T47D (cell line): Measurements from ENCODE around the gene GNB3.

Experiments used
- DNase-seq, 2 experiments: peaks; one replicate each; pipeline versions ENCODE4 v3.0.0 to v3.0.0-alpha.2; 2011 to 2012; ENCODE audit warnings: low read depth in 1 of 2, low spot score in 1 of 2
- JUND ChIP-seq: IDR thresholded peaks from 2 replicates; pipeline ENCODE4 v1.6.1; 2012; ENCODE audit warnings: low read depth
- in situ Hi-C: cut with HindIII; loops from 2 replicates; pipeline ENCODE4 v1.10.0; 2016; ENCODE audit warnings: low sequenced_read_pairs, low pct_unique_long_range_greater_than_20kb

GNB3 gene

DNA sequence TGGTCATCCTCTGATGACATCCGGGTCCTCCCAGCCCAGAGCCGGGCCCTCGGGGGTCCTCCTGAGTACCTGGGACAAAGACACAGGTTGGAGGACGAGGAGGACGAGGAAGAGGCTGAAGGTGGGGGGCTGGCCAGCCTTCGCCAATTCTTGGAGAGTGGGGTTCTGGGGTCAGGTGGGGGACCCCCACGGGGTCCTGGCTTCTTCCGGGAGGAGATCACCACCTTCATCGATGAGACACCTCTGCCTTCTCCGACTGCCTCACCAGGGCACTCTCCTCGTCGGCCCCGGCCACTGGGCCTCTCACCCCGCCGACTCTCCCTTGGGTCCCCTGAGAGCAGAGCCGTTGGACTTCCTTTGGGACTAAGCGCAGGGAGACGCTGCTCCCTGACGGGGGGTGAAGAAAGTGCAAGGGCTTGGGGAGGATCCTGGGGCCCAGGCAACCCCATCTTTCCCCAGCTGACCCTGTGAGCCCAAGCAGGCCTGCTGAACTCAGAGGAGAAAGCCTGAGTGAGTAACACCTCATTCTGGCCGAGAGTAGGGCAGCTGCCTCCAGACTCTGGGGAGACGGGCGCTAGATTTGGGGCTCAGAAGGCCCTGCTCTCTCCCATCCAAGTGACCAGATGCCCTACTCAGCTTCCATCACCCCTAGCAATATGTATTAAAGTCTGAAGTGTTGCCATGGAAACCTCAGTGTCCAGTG, 13.8 kb upstream of the GNB3 start:
- DNase-seq: no peak
- in situ Hi-C loops: no loop called here
- no peak for TF ChIP-seq JUND

- no peak for TF ChIP-seq JUND
- in situ Hi-C loops: no loop called here
Observed at GRCh38 chr12:6827437-6827911, 13.3 kb upstream of the GNB3 start.

DNA sequence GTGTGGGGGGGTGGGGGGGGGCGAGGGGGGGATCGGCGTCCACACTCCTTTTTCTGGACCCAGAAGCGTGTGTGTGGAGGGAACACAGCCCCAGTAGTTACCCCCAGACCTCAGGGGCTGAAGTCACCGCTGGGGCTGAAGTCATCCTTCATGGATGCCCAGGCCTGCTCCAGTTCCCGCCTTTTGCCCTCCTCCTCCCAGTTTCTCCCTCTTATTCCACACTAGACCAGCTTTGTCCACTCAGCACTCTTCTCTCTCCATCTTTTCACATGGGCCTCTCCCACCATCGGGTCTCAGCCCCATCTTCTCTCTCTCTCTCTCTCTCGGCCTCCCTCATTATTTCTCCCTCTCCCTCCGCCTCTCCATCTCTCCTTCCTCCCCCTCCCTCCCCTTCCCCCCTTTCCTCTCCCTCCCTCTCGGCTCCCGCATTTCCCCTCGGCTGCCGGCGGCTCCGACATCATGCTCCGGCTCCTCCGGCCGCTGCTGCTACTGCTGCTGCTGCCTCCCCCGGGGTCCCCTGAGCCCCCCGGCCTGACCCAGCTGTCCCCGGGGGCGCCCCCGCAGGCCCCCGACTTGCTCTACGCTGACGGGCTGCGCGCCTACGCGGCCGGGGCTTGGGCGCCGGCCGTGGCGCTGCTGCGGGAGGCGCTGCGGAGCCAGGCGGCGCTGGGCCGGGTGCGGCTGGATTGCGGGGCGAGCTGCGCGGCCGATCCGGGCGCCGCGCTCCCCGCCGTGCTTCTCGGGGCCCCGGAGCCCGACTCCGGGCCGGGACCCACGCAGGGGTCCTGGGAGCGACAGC, 12.5 kb upstream of the GNB3 start, which contains the start of gene P3H3:
Gene P3H3 (plus strand): TSS at position 426 of the 799 bp plus-strand sequence. CDS start 34 bp downstream, at position 460.
- DNase-seq: no peak
- no peak for TF ChIP-seq JUND
- in situ Hi-C loops: no loop called here

More at GRCh38 chr12:6827437-6827911, 13.3 kb upstream of the GNB3 start:
- DNase-seq: peak in 1 of 2 experiments; percentile 54

- TF ChIP-seq JUND: no peak
- in situ Hi-C loops: no loop called here
- no peak for DNase-seq
Observed at GRCh38 chr12:6828781-6829535, 11.8 kb upstream of the GNB3 start.

DNA sequence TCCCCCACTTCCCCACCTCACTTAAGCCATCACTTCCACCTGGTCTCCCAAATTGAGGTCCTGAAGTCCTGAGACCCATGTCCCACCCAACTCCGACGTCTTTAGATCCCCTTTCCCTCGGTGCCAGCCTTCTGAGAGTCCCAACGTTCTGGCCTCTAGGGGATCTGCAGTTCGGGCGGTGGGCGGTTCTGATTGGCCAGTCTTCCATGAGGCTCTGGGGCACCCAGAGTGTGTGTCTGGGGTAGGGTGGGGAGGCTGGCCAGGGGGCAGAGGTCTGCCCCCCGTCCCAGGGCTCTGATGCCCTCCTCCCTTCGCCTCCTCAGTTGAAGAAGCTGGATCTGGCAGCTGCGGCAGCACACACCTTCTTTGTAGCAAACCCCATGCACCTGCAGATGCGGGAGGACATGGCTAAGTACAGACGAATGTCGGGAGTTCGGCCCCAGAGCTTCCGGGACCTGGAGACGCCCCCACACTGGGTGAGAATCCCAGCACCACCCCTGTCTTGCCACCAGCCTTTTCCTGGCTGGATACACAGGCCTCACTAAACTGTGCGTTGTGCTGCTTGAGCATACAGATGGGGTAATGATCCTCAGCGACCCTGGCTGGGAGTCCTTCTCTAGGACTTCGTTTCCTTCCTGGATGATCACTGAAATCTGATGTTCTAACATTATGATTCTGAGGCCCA, 11.0 kb upstream of the GNB3 start:
- in situ Hi-C loops: no loop called here
- TF ChIP-seq JUND: no peak
- DNase-seq: no peak

GRCh38 chr12:6830286-6830890, 10.3 kb upstream of the GNB3 start:
- in situ Hi-C loops: no loop called here
- no peak for TF ChIP-seq JUND
- no peak for DNase-seq

DNA sequence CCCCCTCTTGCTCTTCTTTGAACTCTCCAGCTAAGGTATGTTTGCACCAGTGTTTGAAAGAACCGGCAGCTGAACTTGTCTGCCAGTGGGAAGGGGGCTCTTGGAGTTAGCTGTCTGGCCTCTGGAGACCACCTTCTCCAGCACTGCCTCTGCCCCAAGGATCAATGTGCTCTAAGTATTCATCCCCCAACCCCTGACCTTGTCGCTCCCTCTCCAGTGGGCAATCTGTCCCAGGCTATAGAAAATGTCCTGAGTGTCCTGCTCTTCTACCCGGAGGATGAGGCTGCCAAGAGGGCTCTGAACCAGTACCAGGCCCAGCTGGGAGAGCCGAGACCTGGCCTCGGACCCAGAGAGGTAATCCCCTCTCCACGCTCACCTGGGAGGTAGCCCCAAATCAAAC, 9.7 kb upstream of the GNB3 start:
- no peak for TF ChIP-seq JUND
- DNase-seq: no peak
- in situ Hi-C loops: no loop called here

- in situ Hi-C loops: no loop called here
- no peak for TF ChIP-seq JUND
Observed at GRCh38 chr12:6831450-6831995, 9.2 kb upstream of the GNB3 start.

DNA sequence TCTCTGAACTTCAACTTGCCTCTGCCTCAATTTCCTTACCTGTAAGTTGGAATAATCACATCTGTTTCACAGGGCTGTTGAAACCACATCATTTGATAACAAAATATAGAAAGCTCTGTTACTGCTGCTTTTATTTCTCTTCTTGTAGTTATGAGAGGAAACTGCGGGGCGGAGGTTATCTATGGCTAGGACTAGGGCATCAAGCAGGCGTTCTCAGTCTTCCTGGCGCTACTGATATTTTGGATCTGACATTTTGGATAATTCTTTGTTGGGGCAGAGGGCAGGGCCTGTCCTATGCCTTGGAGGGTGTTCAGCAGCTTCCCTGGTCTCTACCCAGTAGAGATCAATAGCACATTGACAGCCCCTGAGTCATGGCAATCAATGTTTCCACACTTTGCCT, 8.6 kb upstream of the GNB3 start:
- no peak for DNase-seq
- in situ Hi-C loops: no loop called here
- TF ChIP-seq JUND: no peak

More at GRCh38 chr12:6831450-6831995, 9.2 kb upstream of the GNB3 start:
- DNase-seq: no peak

- in situ Hi-C loops: no loop called here
- no peak for TF ChIP-seq JUND
- DNase-seq: no peak
Observed at GRCh38 chr12:6833189-6833890, 7.4 kb upstream of the GNB3 start.

DNA sequence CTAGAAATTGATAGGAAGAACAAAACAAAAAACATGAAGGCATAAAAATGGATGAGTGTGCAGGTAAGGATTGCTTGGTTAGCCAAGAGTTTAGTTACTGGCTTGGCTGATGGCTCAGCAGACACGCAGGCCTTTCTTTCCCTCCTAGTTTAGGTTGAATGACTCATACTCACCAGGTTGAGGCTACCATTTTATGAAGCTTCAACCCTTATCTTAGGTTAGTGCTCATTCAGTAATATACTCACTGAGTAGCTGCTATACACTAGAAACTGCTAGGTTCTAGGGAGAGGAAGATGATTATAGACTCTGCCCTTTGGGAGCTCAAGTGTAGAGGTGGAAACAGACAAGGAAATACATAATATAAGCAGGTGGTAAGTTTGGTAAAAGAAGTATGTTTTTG, 6.5 kb upstream of the GNB3 start:
- in situ Hi-C loops: no loop called here
- TF ChIP-seq JUND: no peak

More for the DNA sequence above, 6.5 kb upstream of the GNB3 start:
- no peak for DNase-seq
